Measurements from ENCODE around the gene LSAMP.

Gene LSAMP

DNA sequence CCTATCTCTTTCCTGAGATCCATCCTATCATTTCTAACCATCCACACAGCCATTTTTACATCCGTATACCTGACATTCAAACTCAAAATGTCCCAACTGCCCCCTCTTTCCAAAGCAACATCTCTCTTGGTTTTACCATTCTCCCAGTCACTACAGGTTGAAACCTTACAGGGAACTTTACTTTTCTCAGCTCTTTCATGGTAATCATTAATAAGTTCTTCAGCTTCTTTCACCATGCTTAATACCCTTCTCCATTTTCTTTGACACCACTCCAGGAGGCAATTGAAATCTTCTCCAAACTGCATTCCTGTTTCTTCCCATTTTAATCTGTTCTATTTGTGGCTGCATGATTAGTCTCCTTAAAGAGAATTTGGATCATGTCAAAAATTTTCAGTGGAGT, 469.5 kb downstream of the LSAMP start:
- DNase-seq (ENCODE audit: low read depth) = no peak
- TF ChIP-seq, protein P1, sequence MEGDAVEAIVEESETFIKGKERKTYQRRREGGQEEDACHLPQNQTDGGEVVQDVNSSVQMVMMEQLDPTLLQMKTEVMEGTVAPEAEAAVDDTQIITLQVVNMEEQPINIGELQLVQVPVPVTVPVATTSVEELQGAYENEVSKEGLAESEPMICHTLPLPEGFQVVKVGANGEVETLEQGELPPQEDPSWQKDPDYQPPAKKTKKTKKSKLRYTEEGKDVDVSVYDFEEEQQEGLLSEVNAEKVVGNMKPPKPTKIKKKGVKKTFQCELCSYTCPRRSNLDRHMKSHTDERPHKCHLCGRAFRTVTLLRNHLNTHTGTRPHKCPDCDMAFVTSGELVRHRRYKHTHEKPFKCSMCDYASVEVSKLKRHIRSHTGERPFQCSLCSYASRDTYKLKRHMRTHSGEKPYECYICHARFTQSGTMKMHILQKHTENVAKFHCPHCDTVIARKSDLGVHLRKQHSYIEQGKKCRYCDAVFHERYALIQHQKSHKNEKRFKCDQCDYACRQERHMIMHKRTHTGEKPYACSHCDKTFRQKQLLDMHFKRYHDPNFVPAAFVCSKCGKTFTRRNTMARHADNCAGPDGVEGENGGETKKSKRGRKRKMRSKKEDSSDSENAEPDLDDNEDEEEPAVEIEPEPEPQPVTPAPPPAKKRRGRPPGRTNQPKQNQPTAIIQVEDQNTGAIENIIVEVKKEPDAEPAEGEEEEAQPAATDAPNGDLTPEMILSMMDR (conservative IDR thresholded peaks at IDR 0.05; ENCODE audit: control insufficient read depth, insufficient read depth, low read depth, low read length) = no peak
- H3K4me3 ChIP-seq (ENCODE audit: control insufficient read depth, low read depth, low read length) = no peak overlapping the region

DNA sequence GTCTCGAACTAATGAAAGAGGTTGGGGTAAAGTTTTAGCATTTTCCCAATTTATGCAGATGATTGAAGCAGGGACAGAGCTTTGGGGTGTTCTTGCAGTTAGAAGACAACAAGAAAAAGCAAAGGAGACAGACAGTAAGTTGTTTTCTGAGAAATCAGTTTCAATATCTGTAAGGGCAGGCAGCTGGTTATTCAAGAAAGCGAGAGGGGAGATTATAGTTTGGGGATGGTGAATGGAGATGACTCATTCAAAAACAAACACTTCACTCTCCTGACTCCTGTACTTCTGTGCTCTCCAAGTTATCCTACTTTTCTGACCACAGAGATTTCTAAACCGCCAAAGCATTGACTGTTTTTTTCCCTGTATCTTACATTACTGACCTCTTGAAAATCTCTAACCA, 469.9 kb downstream of the LSAMP start:
- no peak overlapping the region for H3K4me3 ChIP-seq (ENCODE audit: control insufficient read depth, low read depth, low read length)
- peak; percentile 75 for DNase-seq (ENCODE audit: low read depth)
- TF ChIP-seq, protein P1 (conservative IDR thresholded peaks at IDR 0.05; ENCODE audit: control insufficient read depth, insufficient read depth, low read depth, low read length) = no peak

DNA sequence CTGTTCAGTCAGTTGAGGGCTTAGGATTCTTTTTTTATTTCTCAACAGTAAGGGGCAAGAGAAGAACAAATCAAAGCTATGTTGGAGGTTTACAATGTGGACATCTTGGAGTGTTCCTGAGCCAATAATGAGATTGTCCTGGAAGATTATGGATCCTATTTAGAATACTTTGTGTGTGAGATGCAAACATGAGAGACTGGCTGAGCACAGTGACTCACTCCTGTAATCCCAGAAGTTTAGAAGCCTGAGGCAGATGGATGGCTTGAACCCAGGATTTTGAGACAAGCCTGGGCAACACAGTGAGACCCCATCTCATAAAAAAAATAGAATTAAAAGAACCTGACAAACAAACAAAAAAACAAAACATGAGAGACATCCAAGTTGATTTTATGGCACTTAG, 470.3 kb downstream of the LSAMP start:
- TF ChIP-seq, protein P1 (conservative IDR thresholded peaks at IDR 0.05; ENCODE audit: control insufficient read depth, insufficient read depth, low read depth, low read length) = no peak
- DNase-seq (ENCODE audit: low read depth) = no peak
- no peak overlapping the region for H3K4me3 ChIP-seq (ENCODE audit: control insufficient read depth, low read depth, low read length)

DNA sequence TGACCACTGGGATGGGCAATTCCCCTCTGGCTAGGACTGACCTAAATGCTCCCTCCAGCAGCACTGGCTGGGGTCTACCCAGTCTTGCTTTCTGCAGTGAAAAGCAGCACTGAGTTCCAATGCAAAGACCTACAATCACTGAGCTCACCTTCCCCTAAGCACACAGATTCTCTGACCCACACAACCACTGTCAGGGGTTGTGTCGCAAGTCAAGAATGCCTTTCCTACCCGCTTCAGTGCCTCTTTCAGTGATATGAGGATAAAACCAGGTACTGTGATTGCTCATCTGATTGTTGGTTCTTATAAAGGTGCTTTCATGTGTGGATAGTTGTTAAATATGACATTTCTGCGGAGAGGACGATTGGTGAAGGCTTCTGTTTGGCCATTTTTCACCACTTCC, 476.4 kb downstream of the LSAMP start:
- H3K4me3 ChIP-seq (ENCODE audit: control insufficient read depth, low read depth, low read length) = no peak overlapping the region
- TF ChIP-seq, protein P1 (conservative IDR thresholded peaks at IDR 0.05; ENCODE audit: control insufficient read depth, insufficient read depth, low read depth, low read length) = no peak
- DNase-seq (ENCODE audit: low read depth) = no peak

DNA sequence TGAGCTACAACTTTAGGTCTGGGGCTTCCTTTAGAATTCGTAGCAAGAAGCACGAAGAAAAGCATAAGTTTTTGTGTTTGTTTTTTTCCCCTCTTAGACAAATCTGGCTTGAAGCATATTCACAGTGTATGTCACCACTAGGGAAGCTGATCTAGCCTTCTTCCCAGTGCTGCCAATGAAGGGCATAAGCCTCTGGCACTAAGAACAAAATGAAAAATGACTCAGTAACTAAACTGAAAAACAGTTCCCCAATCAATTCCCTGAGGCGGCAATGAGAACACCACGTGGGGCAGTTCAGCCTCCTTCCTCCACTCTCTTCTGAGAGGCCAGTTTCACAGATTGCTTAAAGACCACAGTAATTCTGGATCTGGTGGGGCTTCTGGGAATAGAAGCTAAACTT, 483.9 kb downstream of the LSAMP start:
- no peak overlapping the region for H3K4me3 ChIP-seq (ENCODE audit: control insufficient read depth, low read depth, low read length)
- TF ChIP-seq, protein P1 (conservative IDR thresholded peaks at IDR 0.05; ENCODE audit: control insufficient read depth, insufficient read depth, low read depth, low read length) = no peak
- DNase-seq (ENCODE audit: low read depth) = peak; percentile 53

DNA sequence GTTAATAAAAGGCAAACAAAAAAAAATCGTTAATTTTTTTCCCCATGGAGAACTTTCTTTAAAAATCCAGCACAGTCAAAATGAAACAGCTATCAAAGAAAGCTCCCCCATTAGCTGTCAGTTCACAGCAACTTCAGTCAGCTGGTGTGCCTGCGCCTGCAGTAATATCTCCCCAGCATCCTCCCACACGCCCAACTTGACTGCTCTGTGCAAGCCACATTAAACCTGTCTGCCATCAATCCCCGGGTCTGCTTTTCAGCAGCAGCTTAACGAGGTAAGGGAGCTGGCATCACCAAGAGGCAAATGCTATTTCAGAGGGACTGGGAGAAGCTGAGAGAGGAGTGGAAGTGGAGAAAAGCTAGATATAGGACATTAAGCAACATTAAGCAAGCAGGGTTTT, 484.5 kb downstream of the LSAMP start:
- TF ChIP-seq, protein P1 (conservative IDR thresholded peaks at IDR 0.05; ENCODE audit: control insufficient read depth, insufficient read depth, low read depth, low read length) = no peak
- no peak for DNase-seq (ENCODE audit: low read depth)
- no peak overlapping the region for H3K4me3 ChIP-seq (ENCODE audit: control insufficient read depth, low read depth, low read length)

DNA sequence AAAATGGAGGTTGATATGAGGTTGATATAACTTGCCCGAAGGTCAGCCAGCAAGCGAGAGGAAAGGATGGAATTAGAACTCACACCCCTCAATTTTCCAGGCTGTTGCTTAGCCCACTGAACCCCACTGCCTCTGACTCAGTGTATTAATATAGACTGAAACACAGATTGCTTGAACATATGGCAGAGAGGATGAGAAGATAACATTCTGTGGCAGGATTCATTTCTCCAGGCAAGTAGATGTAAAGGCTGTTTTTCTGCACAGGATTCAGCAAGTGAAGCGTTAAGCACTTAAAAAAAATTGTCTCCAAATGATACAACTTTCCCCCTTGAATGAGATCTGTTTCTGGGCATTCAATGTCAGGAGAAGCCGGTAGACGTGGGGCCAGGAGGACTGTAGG, 486.8 kb downstream of the LSAMP start:
- H3K4me3 ChIP-seq (ENCODE audit: control insufficient read depth, low read depth, low read length) = no peak overlapping the region
- TF ChIP-seq, protein P1 (conservative IDR thresholded peaks at IDR 0.05; ENCODE audit: control insufficient read depth, insufficient read depth, low read depth, low read length) = no peak
- no peak for DNase-seq (ENCODE audit: low read depth)
